GM21360 (cell line): ENCODE data around the gene MSN.
A peak's percentile ranks its signal among the peaks of the same experiment; 100 is the strongest.

Source experiments
- ATAC-seq: cut with Tn5 transposase; IDR thresholded peaks from one replicate; pipeline ENCODE4 v1.9.1; 2021; ENCODE audit warnings: mild to moderate bottlenecking, moderate library complexity; ENCODE audit not compliant: unreplicated experiment

MSN gene

DNA sequence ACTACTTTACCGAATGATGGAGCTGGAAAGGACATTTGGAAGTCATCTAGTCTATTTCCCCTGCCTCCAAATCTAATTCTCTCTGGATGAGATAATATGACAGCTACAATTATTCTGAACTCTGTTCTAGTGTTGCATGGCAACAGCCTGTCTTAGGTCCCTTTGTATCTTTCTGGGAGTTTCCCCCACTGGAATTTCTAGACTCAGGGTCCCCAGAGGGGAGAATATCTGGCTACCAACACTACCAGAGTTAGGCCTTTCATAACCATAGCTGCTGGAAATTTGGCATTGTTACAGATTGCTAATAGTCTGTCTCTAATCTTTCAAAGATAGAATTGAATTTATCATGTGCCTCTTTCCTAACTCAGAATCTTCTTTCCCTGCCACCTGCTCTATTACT lies 4.5 kb downstream of the MSN start:
- no peak for ATAC-seq

DNA sequence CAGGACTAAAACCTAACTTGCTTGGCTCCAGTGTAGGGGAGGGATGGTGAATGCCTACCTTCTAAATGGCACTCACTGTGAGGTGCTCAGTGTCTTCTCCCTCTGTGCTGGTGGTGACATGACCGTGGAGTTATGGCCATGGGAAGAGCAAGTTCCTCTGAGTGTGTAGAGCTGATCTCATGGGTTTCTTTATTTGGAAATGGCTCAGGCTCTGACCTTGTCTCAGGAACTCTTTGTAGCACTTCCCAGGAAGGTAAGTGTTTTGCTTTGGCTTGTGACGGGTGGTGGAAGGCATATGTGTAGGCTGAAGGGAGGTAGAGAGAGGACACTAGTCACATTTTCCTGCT lies 6.4 kb downstream of the MSN start:
- no peak for ATAC-seq

DNA sequence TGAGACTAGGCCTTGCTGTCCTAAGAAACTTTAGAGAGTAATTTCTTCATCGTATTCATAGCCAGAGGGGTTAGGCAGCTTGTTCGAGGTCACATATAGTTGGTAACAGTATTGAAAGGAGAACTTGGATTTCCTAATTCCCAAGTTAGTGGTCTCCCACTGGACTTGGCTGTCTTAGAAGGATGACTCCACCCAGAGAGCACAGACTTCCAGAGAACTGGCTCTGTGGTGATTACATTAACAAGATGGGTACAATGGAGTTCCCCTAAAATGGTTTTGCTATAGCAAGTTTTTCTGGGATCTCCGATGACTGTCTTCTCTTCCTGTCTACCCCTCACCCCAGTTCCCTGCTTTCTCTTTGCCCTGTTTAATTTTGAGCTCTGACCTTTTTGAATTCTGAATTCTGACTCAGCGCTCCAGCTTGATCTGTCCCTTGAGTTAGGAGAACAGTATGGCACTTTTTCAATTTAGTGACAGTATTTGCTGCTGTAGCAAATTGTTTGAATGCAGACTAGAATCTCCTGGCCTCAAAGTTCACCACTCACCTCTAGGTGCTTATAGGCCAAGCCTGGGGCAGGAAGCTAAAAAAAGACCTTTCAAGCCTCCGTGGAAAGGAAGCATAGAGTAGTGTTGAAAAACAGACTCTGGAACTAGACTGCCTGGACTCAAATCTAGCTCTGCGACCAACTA lies 6.9 kb downstream of the MSN start:
- ATAC-seq: no peak

DNA sequence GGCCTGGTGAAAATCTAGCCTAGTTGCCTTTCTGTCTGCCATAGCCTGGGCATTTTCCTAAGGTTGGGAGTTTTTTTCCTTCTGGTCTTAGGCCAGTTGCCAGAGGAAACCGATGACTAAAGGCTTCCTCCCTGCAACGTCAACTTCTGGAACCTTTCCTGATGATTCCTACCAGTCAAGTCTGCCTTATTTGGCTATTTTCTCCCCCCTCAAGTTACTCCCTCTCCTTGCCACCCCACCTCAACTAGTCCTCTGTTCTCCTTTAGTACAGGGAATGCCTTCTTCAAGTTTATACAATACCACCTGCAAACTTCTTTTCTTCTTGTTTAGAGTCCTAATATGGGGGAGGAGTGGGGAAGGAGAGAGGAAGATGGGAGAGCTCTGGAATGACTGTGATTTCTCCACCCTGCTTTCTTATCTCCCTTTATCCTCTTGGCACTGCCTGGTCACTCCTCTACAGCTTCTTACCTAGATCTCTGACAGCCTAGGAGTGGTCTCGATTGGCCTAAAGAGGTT lies 10.6 kb downstream of the MSN start:
- ATAC-seq: no peak

DNA sequence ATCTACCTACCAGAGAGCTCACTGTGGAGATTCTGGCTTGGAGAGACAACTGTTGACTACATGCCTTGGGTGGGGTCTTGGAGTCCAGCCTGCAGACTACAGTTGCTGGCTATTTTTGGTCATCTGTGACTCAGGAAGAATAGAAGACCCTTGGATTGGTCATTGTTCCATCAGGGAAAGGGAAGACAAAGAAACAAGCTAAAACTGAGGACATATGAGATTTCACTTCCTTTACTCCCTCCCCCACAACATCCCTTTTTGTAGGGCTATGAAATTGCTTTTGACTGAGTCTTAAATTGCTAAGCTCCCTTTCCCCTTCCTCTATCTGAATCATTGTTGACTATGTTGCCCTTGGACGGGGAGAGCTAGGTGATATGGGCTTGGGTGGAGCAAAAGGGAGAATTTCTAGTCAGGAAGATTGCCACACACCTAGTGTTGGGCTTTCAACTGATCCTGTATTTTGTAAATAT lies 11.7 kb downstream of the MSN start:
- no peak for ATAC-seq

DNA sequence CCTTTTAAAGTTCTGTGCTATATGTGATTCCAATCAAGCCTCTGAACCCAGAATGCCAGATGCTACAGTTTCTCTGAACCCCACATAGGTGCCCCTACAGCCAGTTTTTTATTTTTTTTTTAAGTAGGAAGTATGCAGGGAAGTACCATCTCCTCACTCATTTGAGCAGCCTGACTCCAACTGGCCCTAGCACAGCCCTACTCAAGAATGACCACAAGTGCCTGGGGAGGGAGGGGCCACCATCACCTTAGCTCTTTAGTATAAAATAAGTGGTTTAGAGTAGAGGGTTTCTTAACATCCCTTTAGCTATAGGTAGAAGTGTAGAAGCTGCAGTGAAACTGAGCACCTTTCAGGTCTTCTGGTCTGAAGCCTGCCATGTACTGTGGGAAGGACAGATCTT lies 14.4 kb downstream of the MSN start:
- no peak for ATAC-seq

DNA sequence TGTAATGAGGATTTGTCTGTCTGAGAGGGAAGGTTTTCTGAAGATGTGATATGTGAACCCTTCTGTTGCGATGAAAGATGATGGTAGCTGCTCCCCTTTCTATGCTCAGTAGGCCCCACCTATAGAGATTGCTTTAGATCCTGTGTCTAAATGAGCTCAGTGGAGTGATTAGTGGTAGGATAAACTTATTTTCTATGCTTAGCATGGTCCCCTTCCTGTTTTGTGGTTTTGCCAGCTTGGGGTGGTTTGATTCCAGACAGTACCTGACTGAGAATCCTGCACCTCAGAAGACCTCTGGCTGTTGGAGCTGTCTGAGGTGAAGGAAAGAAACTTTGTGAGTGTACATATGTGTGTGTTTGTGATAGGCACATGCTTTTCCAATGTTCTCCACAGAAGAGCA lies 17.7 kb downstream of the MSN start:
- no peak for ATAC-seq

DNA sequence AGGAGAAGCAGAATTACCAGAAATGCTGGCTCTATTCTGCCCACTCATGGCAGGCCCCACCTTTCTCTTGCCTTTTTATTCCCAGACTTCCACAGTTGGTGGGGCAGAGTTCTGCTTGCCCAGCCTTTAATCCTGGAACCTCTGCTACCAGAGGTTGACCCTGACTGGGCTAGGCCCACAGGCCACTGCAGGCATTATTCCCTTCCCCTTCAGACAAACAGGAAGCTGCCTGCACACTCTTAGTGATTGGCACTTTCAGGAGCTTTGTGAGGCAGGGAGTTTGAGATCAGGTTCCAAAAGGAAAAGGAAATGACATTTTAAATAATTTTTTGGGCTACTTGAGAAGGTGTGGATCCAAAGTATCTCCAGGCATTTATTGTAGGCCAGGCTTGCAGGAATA lies 18.8 kb downstream of the MSN start:
- no peak for ATAC-seq

DNA sequence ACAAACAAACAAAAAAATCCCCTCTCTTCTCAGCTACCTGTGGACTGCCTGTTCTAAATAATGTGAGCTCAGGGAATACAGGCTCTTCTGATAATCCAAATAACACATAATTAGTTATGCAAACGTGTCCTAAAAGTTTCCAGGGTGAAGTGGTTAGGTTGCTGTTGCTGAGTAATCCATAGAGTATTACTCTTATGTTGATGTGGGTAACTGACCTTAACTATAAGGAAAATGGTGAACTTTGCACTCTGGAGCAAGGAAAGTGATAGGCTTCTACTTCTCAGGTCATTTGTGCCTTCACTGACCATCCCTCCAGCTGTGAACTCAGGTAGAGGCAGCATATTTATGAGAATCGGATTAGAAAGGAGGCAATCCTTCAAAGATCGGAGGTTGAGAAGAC lies 19.9 kb downstream of the MSN start:
- ATAC-seq: no peak

DNA sequence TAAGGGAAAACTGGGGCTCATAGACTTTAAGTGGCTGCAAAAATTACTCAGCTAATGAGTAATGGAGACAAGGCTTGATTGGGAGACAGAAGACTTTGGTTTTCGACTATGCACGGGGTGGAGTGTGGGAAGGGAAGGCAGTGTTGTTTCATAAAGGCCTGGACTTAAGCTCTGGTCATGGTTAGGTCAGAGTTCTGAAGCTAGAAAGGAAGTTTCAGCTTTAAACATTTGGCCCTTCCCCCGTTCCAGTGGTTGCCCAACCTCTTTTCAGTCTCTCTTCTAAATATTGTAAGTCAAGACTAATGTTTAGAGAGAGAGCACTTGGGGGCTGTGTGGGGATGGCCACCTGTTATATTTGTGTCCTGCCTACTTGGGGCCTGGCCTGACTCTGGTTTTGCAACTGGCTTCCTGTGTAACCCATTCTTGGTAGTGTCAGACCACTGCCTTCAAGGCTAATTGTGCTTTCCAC lies 21.0 kb downstream of the MSN start:
- ATAC-seq: peak; percentile 79

DNA sequence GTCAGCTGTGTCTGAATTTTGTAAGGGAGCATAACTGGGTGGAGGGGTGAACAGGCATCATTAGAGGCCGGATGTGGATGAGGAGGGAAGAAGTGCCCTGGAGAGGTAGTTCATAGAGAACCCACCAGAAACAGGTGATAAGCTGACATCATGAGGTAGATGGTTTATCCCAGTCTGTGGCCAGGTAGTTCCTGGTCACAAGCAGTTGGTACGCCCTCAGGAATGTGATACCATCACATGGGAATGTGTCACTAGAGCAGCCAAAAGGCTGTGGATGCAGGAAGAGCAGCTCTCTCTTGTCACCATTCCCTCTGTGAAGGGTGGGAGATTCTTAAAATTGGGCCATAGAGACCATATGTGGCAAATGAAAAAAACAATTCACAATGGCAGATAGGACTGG lies 21.9 kb downstream of the MSN start:
- ATAC-seq: no peak

DNA sequence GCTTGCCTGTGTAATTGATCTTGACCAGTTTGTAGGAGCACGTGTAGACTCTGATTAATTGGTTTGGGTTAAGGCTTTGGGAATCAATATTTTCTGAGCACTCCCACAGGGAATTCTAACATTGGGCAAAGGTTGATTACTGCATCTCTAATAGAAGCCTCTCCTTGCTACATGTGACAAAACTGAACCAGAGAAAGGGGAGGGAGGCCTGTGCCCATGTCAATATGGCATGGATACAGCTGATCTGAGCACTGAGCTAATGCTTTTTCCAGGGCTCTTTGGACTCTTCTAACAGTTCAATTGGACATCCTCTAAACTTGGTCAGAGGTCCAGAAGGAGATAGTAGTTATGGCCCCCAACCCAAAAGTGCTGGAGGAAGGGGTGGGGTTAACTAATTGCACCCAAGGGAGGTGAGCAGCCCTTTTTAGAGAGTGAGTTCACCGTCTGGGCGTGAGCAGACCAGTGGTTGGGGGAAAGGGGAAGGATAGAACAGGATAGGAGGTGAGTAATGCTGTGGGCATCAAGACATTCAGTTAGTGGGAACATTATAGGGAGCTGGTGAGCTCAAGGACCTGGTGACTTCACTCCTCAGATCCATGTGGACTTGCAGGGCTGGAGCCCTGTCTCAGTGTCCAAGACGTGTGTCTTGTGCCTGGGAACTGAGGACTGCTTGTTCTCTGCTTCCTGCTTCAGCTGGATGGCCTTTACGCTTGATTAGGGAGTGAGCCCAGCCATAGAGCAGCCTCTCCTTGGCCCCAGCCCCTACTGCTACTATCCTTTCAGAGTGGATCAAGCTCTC lies 22.8 kb downstream of the MSN start:
- ATAC-seq: no peak

DNA sequence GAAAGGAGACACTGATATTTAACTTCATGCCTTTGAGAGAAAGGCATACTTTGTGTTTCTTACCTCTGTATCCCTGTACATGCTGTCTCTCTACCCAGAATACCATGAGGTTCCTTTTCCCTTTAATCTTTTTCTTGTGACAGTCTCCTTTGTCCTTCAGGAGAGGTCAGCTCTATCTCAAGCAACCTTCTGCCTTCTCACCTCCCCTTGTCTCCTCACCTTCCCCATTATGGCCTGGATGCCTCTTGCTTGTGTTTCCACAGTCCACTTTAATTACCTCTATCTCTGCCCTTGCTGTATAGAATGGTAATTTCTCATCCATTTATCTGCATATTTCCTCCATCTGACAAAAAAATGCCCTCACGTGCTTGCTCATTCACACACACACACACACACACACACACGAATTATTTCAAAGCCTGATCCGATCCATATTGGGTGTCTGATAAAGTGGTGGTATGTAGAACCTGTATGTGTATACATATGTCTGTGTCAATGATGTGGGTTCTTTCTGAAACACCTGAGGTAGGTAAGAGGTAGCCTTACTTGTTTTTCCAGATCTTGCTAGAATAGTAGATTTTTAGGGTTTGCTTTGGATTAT lies 28.5 kb downstream of the MSN start:
- no peak for ATAC-seq

DNA sequence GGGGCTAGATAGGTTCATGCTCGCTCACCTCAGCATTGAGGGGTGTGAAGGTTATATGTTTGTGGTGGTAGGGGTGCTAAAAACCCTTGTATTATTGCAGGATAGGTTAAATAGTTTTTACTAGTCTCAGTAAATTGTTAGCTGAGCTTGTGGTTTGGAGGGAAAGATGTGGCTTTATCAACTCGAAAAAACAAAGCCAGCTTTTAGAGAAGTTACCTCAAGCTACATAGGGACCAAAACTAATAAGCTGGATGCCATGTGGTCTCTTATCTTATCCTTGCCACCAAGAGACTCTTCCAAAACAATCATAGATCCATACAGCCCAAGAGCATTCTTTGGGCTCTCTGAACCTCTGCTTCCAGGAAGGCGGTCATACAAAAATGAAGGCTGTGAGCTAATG lies 29.2 kb downstream of the MSN start:
- no peak for ATAC-seq

DNA sequence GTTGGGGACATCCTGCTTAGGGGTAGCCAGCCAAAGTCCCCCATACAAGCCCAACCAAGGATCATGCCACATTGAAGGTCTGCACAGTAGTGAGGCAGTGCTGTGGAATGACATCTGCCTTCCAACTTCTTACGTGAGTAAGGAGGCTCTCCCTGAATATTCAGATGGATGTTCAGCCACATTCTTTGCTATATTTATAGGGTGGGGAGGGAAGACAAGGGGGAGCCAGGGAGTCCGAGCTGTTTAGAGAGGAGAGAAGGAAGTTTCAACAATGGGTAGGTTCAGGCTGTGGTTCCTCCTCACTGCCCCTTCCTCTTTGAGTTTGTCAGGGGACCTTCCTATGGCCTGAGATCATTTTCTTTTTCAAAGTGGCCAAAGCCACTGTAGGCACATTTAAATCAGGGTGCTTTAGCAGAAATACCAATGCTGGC lies 29.8 kb downstream of the MSN start:
- no peak for ATAC-seq

DNA sequence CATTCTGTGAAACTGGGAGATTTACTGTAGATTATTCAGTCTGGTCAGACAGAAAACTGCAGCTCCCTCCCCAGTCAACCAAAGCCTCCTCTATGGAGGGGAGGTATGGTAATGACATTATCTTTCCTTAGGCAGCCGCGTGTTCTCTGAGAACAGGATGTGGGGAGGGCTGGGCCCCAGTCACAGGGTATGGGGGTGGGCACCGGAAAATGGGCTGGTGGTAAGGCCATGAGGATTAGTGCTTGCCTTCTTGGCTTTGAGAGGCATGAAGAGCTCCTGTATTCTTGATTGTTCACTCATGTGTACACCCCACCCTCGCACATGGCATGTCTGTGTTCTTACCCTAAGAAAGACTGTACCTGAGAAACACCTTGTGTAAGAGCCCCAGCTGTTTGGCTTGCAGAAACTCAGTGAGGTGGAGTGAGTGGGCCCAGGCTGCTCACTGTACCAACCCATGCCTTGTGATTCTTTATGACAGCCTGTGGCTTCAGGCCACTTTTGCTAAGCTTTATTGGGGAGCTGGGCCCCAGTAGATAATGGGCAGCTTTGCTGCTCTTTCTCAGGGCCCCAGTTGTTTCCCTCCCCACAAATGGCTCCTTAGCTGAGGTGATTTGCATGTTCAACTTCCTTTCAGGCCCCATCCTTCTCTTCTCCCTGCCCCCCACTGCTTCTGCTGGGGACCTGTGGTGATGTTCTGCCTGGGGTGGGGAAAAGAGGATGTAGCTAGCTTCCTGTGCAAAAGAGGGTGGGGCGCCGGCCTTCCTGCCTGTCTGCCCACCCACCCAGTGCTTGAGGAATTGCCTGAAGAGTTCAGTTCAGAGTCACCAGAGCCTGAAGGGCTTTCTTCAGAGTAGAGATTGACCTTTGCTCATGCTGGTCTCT lies 30.7 kb downstream of the MSN start:
- peak; percentile 54 for ATAC-seq

DNA sequence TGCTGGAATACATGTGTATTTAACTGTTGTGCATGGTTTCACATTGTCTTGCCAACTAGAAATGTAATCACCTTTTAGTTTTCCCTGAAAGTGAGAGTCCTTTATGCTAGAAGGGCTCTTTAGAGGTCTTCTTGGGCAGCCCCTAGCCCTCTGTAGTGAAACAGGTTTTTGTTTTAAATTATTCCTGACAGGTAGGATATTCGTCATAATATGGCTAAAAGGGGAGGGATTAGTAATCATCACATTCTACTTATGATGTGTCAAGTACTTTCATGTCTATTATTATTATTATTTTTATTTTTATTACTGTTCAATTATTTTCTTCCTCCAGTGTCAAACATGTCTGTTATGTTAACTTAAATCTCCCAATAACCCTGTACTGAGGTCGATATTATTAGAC lies 35.5 kb downstream of the MSN start:
- ATAC-seq: no peak

DNA sequence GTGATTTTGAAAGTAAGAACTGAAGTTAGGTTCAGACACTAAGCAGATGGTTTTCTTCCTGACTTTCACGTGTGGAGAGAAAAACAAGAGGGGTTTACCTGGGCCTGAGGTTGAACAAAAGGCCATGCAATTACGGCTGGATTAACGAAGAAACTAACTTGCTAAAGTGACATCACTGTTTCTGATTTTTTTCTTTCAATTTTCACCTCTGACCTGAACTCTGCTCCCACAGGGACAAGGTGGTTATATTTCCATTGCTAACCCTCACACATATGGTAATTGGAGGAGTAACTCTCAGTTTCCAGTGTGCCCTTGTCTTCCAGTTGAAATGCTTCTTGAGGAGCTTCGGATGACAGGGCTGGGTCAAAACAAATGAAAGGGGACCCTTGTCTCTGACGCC lies 38.0 kb downstream of the MSN start:
- no peak for ATAC-seq

DNA sequence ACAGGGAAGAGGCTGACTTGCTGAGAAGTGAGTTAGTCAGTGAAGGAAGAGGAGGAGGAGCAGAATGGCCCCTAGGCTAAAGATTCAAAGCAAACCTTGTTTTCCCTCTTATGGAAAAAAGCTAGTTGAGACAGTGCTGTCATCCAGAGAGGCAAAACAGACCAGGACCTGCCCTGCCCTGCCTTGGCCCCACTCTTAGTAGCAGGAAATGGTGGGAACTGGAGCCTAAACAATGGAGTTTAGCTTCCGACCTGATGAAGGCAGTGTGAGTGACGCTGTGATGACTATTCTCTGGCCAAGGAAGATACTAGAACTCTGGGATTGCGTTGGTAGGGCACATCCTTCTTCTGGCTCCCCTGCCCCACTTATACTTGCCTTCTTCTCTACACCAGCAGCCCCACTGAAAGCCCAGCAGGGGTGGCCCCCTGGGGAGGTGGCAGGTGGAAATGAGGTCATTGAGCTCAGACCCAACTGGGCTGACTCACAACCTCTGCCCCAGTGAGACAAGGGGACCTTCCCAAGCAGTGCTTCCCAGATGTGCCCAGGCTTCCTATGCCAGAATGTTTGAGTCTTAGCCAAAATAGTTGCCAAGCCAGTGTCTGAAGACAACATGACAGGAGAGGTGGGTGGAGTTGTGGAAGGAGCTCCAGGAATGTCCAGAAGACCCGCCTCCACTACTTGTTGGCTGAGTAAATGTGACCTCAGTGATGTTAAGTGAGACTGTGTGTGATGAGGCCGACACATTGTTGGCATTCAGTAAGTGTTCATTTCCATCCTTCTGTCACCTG lies 38.8 kb downstream of the MSN start:
- ATAC-seq: peak; percentile 37

DNA sequence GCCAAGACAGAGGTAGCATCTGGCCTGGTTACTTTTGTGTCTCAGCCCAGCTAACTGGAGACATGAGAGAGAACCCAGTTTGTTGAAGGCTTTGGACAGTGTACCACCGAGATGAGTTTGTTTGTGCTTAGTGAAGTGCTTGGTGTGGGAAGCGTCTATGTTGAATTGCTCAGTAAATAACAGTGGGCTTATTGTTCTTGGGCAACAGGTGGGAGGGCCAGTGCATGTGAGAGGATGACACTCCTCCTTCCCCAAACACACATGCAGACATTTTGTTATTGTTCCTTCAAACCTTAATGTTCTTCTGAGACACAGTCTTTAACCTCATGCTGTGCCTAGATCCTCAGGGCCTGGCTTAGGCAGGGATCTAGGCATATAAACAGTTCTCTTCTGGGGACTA lies 39.7 kb downstream of the MSN start:
- no peak for ATAC-seq
